Endothelial cell (in vitro differentiated cells): ENCODE measurements around the gene STMN3. TPM values are rescaled to one million over a fixed set of nuclear protein-coding genes. Genes with fewer than 3 reads are reported as not detected.

Source experiments
- DNase-seq: peaks from one replicate; pipeline ENCODE4 v3.0.0; 2021; ENCODE audit warnings: low spot score
- H3K27ac Mint-ChIP-seq: one replicate; pipeline ENCODE4 v1.8.0; 2021; ENCODE audit warnings: mixed read lengths, inconsistent platforms; ENCODE audit not compliant: unreplicated experiment
- H3K27me3 Mint-ChIP-seq: one replicate; pipeline ENCODE4 v1.8.0; 2021; ENCODE audit warnings: mild to moderate bottlenecking, moderate library complexity, mixed read lengths, inconsistent platforms; ENCODE audit not compliant: unreplicated experiment
- H3K36me3 Mint-ChIP-seq: one replicate; pipeline ENCODE4 v1.8.0; 2021; ENCODE audit warnings: mild to moderate bottlenecking, low read depth, mixed read lengths, inconsistent platforms; ENCODE audit not compliant: unreplicated experiment
- H3K4me1 Mint-ChIP-seq: one replicate; pipeline ENCODE4 v1.8.0; 2021; ENCODE audit warnings: mild to moderate bottlenecking, mixed read lengths, inconsistent platforms; ENCODE audit not compliant: unreplicated experiment
- H3K4me3 Mint-ChIP-seq: one replicate; pipeline ENCODE4 v1.8.0; 2021; ENCODE audit warnings: mild to moderate bottlenecking, mixed read lengths, inconsistent platforms; ENCODE audit not compliant: unreplicated experiment
- H3K9me3 Mint-ChIP-seq: one replicate; pipeline ENCODE4 v1.8.0; 2021; ENCODE audit warnings: mixed read lengths, inconsistent platforms; ENCODE audit not compliant: unreplicated experiment
- total RNA-seq: library from RNA; stranded (reverse); fragmentation: NEBNext Ultra II Directional; extraction: Animal tissue kit (Norgen Biotek cat#: 25700); gene quantifications from one replicate; pipeline ENCODE4 v1.2.1, GENCODE V29; 2021; ENCODE audit not compliant: unreplicated experiment
- TF ChIP-seq, protein P1 (sequence below): fragments of 200-600 bp; sonication (generic); IDR thresholded peaks from one replicate; pipeline ENCODE4 v1.5.0; 2021; ENCODE audit warnings: antibody characterized with exemption; ENCODE audit not compliant: unreplicated experiment

Gene STMN3
- total RNA-seq, 1 donor from 2014 or later: 12.8 TPM

- Mint-ChIP-seq H3K4me1 (peaks cover 2% of the 10 kb centered on the region), H3K36me3 (peaks cover 13% of the 10 kb centered on the region), H3K9me3 (no peaks in the 10 kb centered on the region), H3K4me3 (no peak overlapping the region), H3K27me3 (peaks cover 7% of the 10 kb centered on the region), H3K27ac (no peak overlapping the region)
- TF ChIP-seq, protein P1, sequence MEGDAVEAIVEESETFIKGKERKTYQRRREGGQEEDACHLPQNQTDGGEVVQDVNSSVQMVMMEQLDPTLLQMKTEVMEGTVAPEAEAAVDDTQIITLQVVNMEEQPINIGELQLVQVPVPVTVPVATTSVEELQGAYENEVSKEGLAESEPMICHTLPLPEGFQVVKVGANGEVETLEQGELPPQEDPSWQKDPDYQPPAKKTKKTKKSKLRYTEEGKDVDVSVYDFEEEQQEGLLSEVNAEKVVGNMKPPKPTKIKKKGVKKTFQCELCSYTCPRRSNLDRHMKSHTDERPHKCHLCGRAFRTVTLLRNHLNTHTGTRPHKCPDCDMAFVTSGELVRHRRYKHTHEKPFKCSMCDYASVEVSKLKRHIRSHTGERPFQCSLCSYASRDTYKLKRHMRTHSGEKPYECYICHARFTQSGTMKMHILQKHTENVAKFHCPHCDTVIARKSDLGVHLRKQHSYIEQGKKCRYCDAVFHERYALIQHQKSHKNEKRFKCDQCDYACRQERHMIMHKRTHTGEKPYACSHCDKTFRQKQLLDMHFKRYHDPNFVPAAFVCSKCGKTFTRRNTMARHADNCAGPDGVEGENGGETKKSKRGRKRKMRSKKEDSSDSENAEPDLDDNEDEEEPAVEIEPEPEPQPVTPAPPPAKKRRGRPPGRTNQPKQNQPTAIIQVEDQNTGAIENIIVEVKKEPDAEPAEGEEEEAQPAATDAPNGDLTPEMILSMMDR: no peak
- DNase-seq: no peak
Measured at GRCh38 chr20:63592661-63593060, 60.6 kb downstream of the STMN3 start.

GRCh38 chr20:63591786-63592355 lies 61.4 kb downstream of the STMN3 start:
- H3K9me3 Mint-ChIP-seq: no peaks in the 10 kb centered on the region
- H3K36me3 Mint-ChIP-seq: peaks cover 13% of the 10 kb centered on the region
- no peak for DNase-seq
- peaks cover 7% of the 10 kb centered on the region for H3K27me3 Mint-ChIP-seq
- TF ChIP-seq, protein P1: no peak
- H3K27ac Mint-ChIP-seq: no peak overlapping the region
- peaks cover 2% of the 10 kb centered on the region for H3K4me1 Mint-ChIP-seq
- H3K4me3 Mint-ChIP-seq: no peak overlapping the region

DNA sequence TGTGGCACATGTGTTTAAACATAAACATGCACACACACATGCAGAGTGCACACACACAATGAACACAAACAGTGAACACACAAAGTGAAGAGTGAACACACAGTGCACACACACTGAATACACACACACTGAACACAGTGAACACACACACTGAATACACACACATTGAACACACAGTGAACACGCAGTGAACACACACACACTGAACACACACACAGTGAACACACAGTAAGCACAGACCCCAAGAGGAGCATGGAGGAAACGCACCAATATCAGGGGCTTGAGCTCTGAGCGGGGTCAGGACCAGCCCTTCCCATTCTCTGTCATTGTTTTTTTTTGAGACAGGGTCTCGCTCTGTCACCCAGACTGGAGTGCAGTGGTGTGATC lies 62.1 kb downstream of the STMN3 start:
- Mint-ChIP-seq H3K4me1 (peaks cover 2% of the 10 kb centered on the region), H3K27me3 (peaks cover 8% of the 10 kb centered on the region), H3K4me3 (peak overlapping the region; percentile 51), H3K36me3 (peaks cover 13% of the 10 kb centered on the region), H3K27ac (peak overlapping the region; percentile 36), H3K9me3 (no peaks in the 10 kb centered on the region)
- DNase-seq: no peak
- TF ChIP-seq, protein P1: no peak

- TF ChIP-seq, protein P1: no peak
- Mint-ChIP-seq H3K27ac (peak overlapping the region; percentile 36), H3K4me1 (peaks cover 2% of the 10 kb centered on the region), H3K36me3 (peaks cover 13% of the 10 kb centered on the region), H3K27me3 (peaks cover 10% of the 10 kb centered on the region), H3K4me3 (peak overlapping the region; percentile 51), H3K9me3 (no peaks in the 10 kb centered on the region)
- DNase-seq: no peak
Measured at GRCh38 chr20:63590218-63591146, 62.7 kb downstream of the STMN3 start.

Other genes starting within 250 kb of the STMN3 start
- 3.2 TPM for gene KCNQ2, start 180.8 kb downstream of the STMN3 start, total RNA-seq
- gene EEF1A2, start 154.3 kb downstream of the STMN3 start, total RNA-seq: 0.31 TPM
- 151 TPM for gene PPDPF, start 132.7 kb downstream of the STMN3 start, total RNA-seq
- gene PTK6, start 116.0 kb downstream of the STMN3 start, total RNA-seq: not detected
- gene SRMS, start 105.7 kb downstream of the STMN3 start, total RNA-seq: not detected
- gene FNDC11, start 99.3 kb downstream of the STMN3 start, total RNA-seq: 1.3 TPM
- gene HELZ2, start 79.2 kb downstream of the STMN3 start, total RNA-seq: 15.3 TPM
- 11.2 TPM for gene GMEB2, start 26.3 kb downstream of the STMN3 start, total RNA-seq
- 20.2 TPM for gene RTEL1, start 4.9 kb upstream of the STMN3 start, total RNA-seq
- gene TNFRSF6B, start 43.2 kb upstream of the STMN3 start, total RNA-seq: not detected
- gene ARFRP1, start 54.6 kb upstream of the STMN3 start, total RNA-seq: 33.4 TPM
- gene ZGPAT, start 54.6 kb upstream of the STMN3 start, total RNA-seq: 34.9 TPM
- gene LIME1, start 83.2 kb upstream of the STMN3 start, total RNA-seq: 8.1 TPM
- 69.6 TPM for gene SLC2A4RG, start 86.4 kb upstream of the STMN3 start, total RNA-seq
- 42.1 TPM for gene ZBTB46, start 177.8 kb upstream of the STMN3 start, total RNA-seq
- not detected for gene ABHD16B, start 208.1 kb upstream of the STMN3 start, total RNA-seq
- gene TPD52L2, start 211.8 kb upstream of the STMN3 start, total RNA-seq: 85.5 TPM
- gene DNAJC5, start 241.7 kb upstream of the STMN3 start, total RNA-seq: 54.4 TPM